ENCODE data around the gene MYO5C.

DNA sequence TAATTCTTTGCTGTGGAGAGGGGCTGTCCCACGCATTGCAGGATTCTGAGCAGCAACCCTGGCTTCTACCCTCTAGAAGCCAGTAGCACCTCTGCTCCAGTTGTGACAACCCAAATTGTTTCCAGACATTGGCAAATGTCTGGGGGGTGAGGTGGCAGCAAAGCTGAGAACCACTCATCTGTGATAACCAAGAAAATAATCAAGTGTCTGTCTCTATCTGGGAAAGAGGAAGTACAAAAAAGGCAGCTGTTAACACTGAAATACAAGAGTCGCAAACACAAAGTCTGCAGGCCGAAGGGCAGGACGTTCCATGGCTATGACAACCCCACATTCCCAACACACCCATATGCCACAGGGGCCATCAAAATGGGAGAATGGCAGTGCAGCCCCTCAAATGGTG, 62.2 kb downstream of the MYO5C start:
- TF ChIP-seq EZH2phosphoT487 (IDR thresholded peaks at IDR 0.05; ENCODE audit: borderline replicate concordance, low read depth, low read length) (no peak), CTCF (conservative IDR thresholded peaks at IDR 0.05; ENCODE audit: low read length) (no peak)

All from OCI-LY7 (cell line).